Gastroesophageal sphincter (tissue), 3 donors: ENCODE results near the gene MISP.

Experiments used
- EP300 ChIP-seq: sonication (generic); formaldehyde crosslinking; IDR thresholded peaks from one replicate; pipeline ENCODE4 v1.6.1; 2017; ENCODE audit warnings: antibody characterized with exemption, mild to moderate bottlenecking
- POLR2A ChIP-seq, 2 donors: fragments of 450-650 bp; IDR thresholded peaks; one replicate each; pipeline ENCODE4 v1.6.1; 2017; ENCODE audit warnings: antibody characterized with exemption in 2 of 2, mild to moderate bottlenecking in 2 of 2, moderate library complexity in 1 of 2
- POLR2AphosphoS5 ChIP-seq: sonication (generic); formaldehyde crosslinking; IDR thresholded peaks from one replicate; pipeline ENCODE4 v1.6.1; 2017; ENCODE audit warnings: antibody characterized with exemption
- TF ChIP-seq, protein P1 (sequence below), 4 experiments: fragments of 200-600 bp in 2 of 4; fragments of 450-650 bp in 2 of 4; sonication (generic) in 1 of 4; IDR thresholded peaks; one replicate each; pipeline ENCODE4 v1.5.1; 2017 to 2019; ENCODE audit warnings: antibody characterized with exemption in 4 of 4, mild to moderate bottlenecking in 2 of 4, moderate library complexity in 2 of 4

DNA sequence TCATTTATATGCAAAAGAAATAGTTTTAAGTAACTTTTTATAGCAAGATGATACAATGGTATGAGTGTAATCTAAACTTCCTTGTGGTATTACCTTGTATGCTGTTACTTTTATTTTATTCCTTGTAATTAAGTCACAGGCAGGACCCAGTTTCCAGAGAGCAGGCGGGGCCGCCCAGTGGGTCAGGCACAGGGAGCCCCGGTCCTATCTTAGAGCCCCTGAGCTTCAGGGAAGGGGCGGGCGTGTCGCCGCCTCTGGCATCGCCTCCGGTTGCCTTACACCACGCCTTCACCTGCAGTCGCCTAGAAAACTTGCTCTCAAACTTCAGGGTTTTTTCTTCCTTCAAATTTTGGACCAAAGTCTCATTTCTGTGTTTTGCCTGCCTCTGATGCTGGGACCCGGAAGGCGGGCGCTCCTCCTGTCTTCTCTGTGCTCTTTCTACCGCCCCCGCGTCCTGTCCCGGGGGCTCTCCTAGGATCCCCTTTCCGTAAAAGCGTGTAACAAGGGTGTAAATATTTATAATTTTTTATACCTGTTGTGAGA lies 60.7 kb downstream of the MISP start:
- TF ChIP-seq, protein P1, sequence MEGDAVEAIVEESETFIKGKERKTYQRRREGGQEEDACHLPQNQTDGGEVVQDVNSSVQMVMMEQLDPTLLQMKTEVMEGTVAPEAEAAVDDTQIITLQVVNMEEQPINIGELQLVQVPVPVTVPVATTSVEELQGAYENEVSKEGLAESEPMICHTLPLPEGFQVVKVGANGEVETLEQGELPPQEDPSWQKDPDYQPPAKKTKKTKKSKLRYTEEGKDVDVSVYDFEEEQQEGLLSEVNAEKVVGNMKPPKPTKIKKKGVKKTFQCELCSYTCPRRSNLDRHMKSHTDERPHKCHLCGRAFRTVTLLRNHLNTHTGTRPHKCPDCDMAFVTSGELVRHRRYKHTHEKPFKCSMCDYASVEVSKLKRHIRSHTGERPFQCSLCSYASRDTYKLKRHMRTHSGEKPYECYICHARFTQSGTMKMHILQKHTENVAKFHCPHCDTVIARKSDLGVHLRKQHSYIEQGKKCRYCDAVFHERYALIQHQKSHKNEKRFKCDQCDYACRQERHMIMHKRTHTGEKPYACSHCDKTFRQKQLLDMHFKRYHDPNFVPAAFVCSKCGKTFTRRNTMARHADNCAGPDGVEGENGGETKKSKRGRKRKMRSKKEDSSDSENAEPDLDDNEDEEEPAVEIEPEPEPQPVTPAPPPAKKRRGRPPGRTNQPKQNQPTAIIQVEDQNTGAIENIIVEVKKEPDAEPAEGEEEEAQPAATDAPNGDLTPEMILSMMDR (IDR thresholded peaks at IDR 0.05) = no peak
- TF ChIP-seq POLR2AphosphoS5 (no peak), POLR2A (IDR thresholded peaks at IDR 0.05) (no peak), EP300 (no peak)
